Astrocyte of the spinal cord (primary cell): ENCODE data around the gene MAZ.

Source experiments
- DNase-seq: peaks from one replicate; pipeline ENCODE4 v3.0.0; 2011; ENCODE audit warnings: low read depth, low spot score
- H3K4me3 ChIP-seq: 2 replicates; pipeline ENCODE4 v1.5.1; 2011; ENCODE audit warnings: low read depth, mild to moderate bottlenecking, low read length, moderate library complexity
- CTCF ChIP-seq: IDR thresholded peaks from 2 replicates; pipeline ENCODE4 v1.5.1; 2012; ENCODE audit warnings: low read depth, mild to moderate bottlenecking, low read length, inconsistent platforms
- in situ Hi-C: cut with HindIII; loops from 2 replicates; pipeline ENCODE4 v1.10.0; 2017; ENCODE audit warnings: low sequenced_read_pairs

Gene MAZ

GRCh38 chr16:29807426-29808218, 1.3 kb downstream of the MAZ start:
- TF ChIP-seq CTCF = peak; percentile 68
- DNase-seq = peak; percentile 96
- in situ Hi-C loops = no loop called here
- H3K4me3 ChIP-seq = peak overlapping the region; percentile 64

GRCh38 chr16:29808219-29808900, 2.0 kb downstream of the MAZ start:
- in situ Hi-C loops = no loop called here
- DNase-seq = no peak
- no peak for TF ChIP-seq CTCF
- peak overlapping the region; percentile 64 for H3K4me3 ChIP-seq

DNA sequence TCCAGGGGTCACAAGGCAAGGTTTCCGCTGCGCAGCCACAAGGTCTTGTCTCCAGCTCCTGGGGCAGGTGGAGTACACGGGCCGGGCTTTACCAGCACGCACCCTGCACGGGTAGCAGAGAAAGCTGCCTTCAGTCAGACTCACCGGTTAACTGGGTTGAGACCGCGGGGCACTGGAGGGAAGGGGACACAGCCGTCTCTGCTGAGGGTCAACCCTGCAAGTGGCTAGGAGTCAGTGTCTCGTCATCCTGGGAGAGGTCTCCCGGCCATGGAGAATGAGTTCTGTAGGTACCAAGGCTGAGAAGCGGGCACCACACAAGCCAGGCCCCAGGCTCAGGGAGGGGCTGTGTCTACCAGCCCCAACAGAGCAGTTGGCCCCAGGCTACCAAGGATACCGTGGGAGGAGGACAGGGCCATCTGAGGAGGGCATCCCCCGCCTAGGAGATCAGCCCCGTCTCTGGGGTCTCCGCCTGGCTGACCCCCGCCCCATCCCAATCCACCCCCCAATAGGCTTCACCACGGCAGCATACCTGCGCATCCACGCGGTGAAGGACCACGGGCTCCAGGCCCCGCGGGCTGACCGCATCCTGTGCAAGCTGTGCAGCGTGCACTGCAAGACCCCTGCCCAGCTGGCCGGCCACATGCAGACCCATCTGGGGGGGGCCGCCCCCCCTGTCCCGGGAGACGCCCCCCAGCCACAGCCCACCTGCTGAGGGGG, 2.9 kb downstream of the MAZ start:
- in situ Hi-C loops = no loop called here
- peak overlapping the region; percentile 64 for H3K4me3 ChIP-seq
- TF ChIP-seq CTCF = no peak
- DNase-seq = no peak

GRCh38 chr16:29809850-29810698, 3.7 kb downstream of the MAZ start:
- in situ Hi-C loops = no loop called here
- TF ChIP-seq CTCF = no peak
- H3K4me3 ChIP-seq = no peak overlapping the region
- no peak for DNase-seq

DNA sequence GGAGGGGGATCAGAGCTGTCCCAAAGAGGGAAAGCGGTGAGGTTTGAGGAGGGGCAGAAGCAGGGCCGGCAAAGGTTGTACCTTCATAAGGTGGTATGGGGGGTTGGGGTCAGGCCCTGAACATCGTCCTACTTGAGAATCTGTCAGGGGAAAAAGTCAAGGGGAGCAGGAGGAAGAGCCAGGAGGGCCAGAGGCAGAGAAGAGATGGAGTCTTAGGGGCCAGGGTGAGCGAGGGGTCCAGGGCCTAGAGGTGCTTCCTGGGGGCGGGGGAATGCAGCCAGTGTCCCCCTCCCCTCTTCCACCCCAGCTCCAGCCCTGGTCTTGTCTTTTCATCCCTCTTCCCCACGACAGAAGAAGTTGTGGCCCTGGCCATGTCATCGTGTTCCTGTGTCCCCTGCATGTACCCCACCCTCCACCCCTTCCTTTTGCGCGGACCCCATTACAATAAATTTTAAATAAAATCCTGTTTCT, 4.4 kb downstream of the MAZ start:
- in situ Hi-C loops = no loop called here
- no peak for TF ChIP-seq CTCF
- peak overlapping the region; percentile 61 for H3K4me3 ChIP-seq
- no peak for DNase-seq
